HCT116 (cell line): Measurements from ENCODE around the gene ART1. TPM values are rescaled to one million over a fixed set of nuclear protein-coding genes. Genes with fewer than 3 reads are reported as not detected.
"Not testable (repeated sequence)": the region's sequence is repeated elsewhere in the genome, so short reads cannot be mapped to it uniquely, and the experiment has no call there.

Experiments
- ATAC-seq: fragments of 200-7000 bp; cut with Tn5 transposase; 2 replicates; pipeline ENCODE4 v1.9.1; 2020; ENCODE audit warnings: mild to moderate bottlenecking, moderate library complexity
- BruUV-seq: library from RNA; stranded (reverse); fragments of 400-500 nt; replicated peaks from 2 replicates; lab custom pipeline; 2021; lab: Mats Ljungman, UMichigan
- CTCF ChIA-PET: fragments of 300-600 bp; sonication (Branson Sonifier 250); formaldehyde crosslinking; loops from one replicate; lab custom pipeline; 2021; ENCODE audit warnings: antibody characterized with exemption; lab: Charles Lee
- POLR2A ChIA-PET: fragments of 300-600, 350-600 bp; sonication (Branson Sonifier 250); formaldehyde crosslinking; loops from one replicate; lab custom pipeline; 2021; ENCODE audit warnings: antibody characterized with exemption; lab: Charles Lee
- RAD21 ChIA-PET, 2 experiments: fragments of 300-600 bp; sonication (Branson Sonifier 250); formaldehyde crosslinking; loops; one replicate each; lab custom pipeline; 2023; ENCODE audit warnings: low total read pairs in 2 of 2; ENCODE audit not compliant: uncharacterized antibody in 2 of 2, unreplicated experiment in 2 of 2, low non-redundant PET in 1 of 2; lab: Charles Lee
- DNase-seq: peaks from one replicate; pipeline ENCODE4 v3.0.0-alpha.2; 2010; ENCODE audit warnings: low read depth, low spot score
- H2AFZ ChIP-seq: fragments of 200-600 bp; shearing (Covaris generic), sonication (generic); 2 replicates; pipeline ENCODE4 v1.6.1; 2017; ENCODE audit warnings: low read depth, mixed run types, mixed read lengths, antibody characterized with exemption, low read length; ENCODE audit not compliant: poor library complexity, severe bottlenecking
- H3K27ac ChIP-seq: 2 replicates; pipeline ENCODE4 v1.5.1; 2012; ENCODE audit warnings: low read depth, low read length
- H3K27me3 ChIP-seq: fragments of 200-600 bp; sonication (generic); 2 replicates; pipeline ENCODE4 v1.6.1; 2016; ENCODE audit warnings: mixed run types, low read length, mixed read lengths; ENCODE audit not compliant: insufficient read depth
- H3K36me3 ChIP-seq, 2 experiments: fragments of 200-500 bp in 1 of 2; fragments of 200-600 bp in 1 of 2; sonication (Bioruptor generic) in 1 of 2; sonication (generic) in 1 of 2; 2 replicates each; pipeline versions ENCODE4 v1.5.1 to v1.6.1; 2014 to 2016; ENCODE audit warnings: low read length in 2 of 2, inconsistent platforms in 1 of 2, mixed read lengths in 1 of 2, mixed run types in 1 of 2; ENCODE audit not compliant: insufficient read depth in 2 of 2, control insufficient read depth in 1 of 2
- H3K4me1 ChIP-seq, 2 experiments: fragments of 200-600 bp in 1 of 2; sonication (generic) in 1 of 2; 2 replicates each; pipeline versions ENCODE4 v1.5.1 to v1.6.1; 2012 to 2017; ENCODE audit warnings: low read length in 2 of 2, inconsistent platforms in 1 of 2, mild to moderate bottlenecking in 1 of 2, mixed read lengths in 1 of 2, mixed run types in 1 of 2, moderate library complexity in 1 of 2; ENCODE audit not compliant: insufficient read depth in 2 of 2, control insufficient read depth in 1 of 2
- H3K4me2 ChIP-seq: fragments of 200-600 bp; sonication (generic); 2 replicates; pipeline ENCODE4 v1.6.1; 2017; ENCODE audit warnings: mixed run types, low read length, mixed read lengths
- H3K4me3 ChIP-seq, 2 experiments: fragments of 200-600 bp in 1 of 2; sonication (generic) in 1 of 2; replicated peaks in 1 of 2; 2 replicates each; pipeline ENCODE4 v1.5.1; 2011 to 2016; ENCODE audit warnings: low read length in 2 of 2, control low read depth in 1 of 2, low read depth in 1 of 2, mild to moderate bottlenecking in 1 of 2, mixed read lengths in 1 of 2, mixed run types in 1 of 2
- H3K79me2 ChIP-seq: fragments of 200-600 bp; sonication (generic); 2 replicates; pipeline ENCODE4 v1.6.1; 2017; ENCODE audit warnings: mild to moderate bottlenecking, mixed run types, low read length, moderate library complexity, mixed read lengths; ENCODE audit not compliant: insufficient read depth
- H3K9ac ChIP-seq: fragments of 200-600 bp; sonication (generic); 2 replicates; pipeline ENCODE4 v1.6.1; 2016; ENCODE audit warnings: low read length, mixed read lengths
- H3K9me2 ChIP-seq: fragments of 200-600 bp; sonication (generic), shearing (Covaris generic); 2 replicates; pipeline ENCODE4 v1.6.1; 2017; ENCODE audit warnings: mixed run types, mild to moderate bottlenecking, moderate library complexity; ENCODE audit not compliant: insufficient read depth
- H3K9me3 ChIP-seq, 2 experiments: fragments of 200-500 bp in 1 of 2; fragments of 200-600 bp in 1 of 2; sonication (Bioruptor generic) in 1 of 2; sonication (generic) in 1 of 2; 2 replicates each; pipeline ENCODE4 v1.6.1; 2014 to 2017; ENCODE audit warnings: low read length in 2 of 2, mixed read lengths in 2 of 2, inconsistent platforms in 1 of 2, low read depth in 1 of 2, mild to moderate bottlenecking in 1 of 2, mixed run types in 1 of 2, moderate library complexity in 1 of 2; ENCODE audit not compliant: control insufficient read depth in 1 of 2, insufficient read depth in 1 of 2
- H4K20me1 ChIP-seq: fragments of 200-600 bp; sonication (generic), shearing (Covaris generic); 2 replicates; pipeline ENCODE4 v1.6.1; 2017; ENCODE audit warnings: mixed run types, mild to moderate bottlenecking, moderate library complexity; ENCODE audit not compliant: insufficient read depth
- intact Hi-C: fragments of 100-400 bp; cut with micrococcal nuclease; formaldehyde crosslinking; loops from 2 replicates; pipeline ENCODE4 v1.10.0; 2022
- total RNA-seq: library from RNA; stranded (reverse); gene quantifications from one replicate; pipeline ENCODE4 v1.2.1, GENCODE V29; 2021; ENCODE audit not compliant: unreplicated experiment

The ART1 gene
- total RNA-seq, 1 experiment from 2014 or later: not detected

- H4K20me1 ChIP-seq, RAD21 ChIA-PET, H2AFZ ChIP-seq, H3K9me3 ChIP-seq, POLR2A ChIA-PET, DNase-seq, H3K4me2 ChIP-seq, intact Hi-C loops, H3K9ac ChIP-seq, BruUV-seq, H3K27me3 ChIP-seq, H3K4me3 ChIP-seq, H3K9me2 ChIP-seq, H3K27ac ChIP-seq, H3K36me3 ChIP-seq, H3K79me2 ChIP-seq, CTCF ChIA-PET, ATAC-seq: not testable (repeated sequence)
- peaks cover 8 to 12% of the 10 kb centered on the region in 2 experiments for H3K4me1 ChIP-seq
Observed at GRCh38 chr11:3648843-3649242, 3.9 kb downstream of the ART1 start.

GRCh38 chr11:3649374-3649773, 4.4 kb downstream of the ART1 start:
- DNase-seq, intact Hi-C loops, H3K4me2 ChIP-seq, H2AFZ ChIP-seq, POLR2A ChIA-PET, H3K9me2 ChIP-seq, H3K36me3 ChIP-seq, H3K9me3 ChIP-seq, H3K9ac ChIP-seq, H3K79me2 ChIP-seq, BruUV-seq, H3K27ac ChIP-seq, H4K20me1 ChIP-seq, H3K4me1 ChIP-seq, RAD21 ChIA-PET, ATAC-seq, H3K4me3 ChIP-seq, CTCF ChIA-PET: not testable (repeated sequence)
- H3K27me3 ChIP-seq: peaks cover 10% of the 10 kb centered on the region; the same call in 1 of the 2 replicates

- intact Hi-C loops, H4K20me1 ChIP-seq, H3K9me2 ChIP-seq, H2AFZ ChIP-seq, POLR2A ChIA-PET, BruUV-seq, H3K4me2 ChIP-seq, H3K36me3 ChIP-seq, H3K4me3 ChIP-seq, H3K4me1 ChIP-seq, ATAC-seq, H3K27ac ChIP-seq, CTCF ChIA-PET, H3K9ac ChIP-seq, H3K79me2 ChIP-seq, H3K9me3 ChIP-seq, RAD21 ChIA-PET, DNase-seq: not testable (repeated sequence)
- peaks cover 17% of the 10 kb centered on the region; the same call in 1 of the 2 replicates for H3K27me3 ChIP-seq
Observed at GRCh38 chr11:3652514-3652913, 7.6 kb downstream of the ART1 start.
